Stimulated activated naive CD8-positive, alpha-beta T cell treated with anti-CD3 and anti-CD28 coated beads, Interleukin-15, Interleukin-2, amounts not matched to agents 100 ng/mL and 50 ng/mL, for 24 hours (primary cell): ENCODE results near the gene ANKS1B.

ENCODE experiments used
- H3K27ac Mint-ChIP-seq: one replicate; pipeline ENCODE4 v1.8.0; 2021; ENCODE audit warnings: mild to moderate bottlenecking, mixed read lengths
- H3K27me3 Mint-ChIP-seq: one replicate; pipeline ENCODE4 v1.8.0; 2021; ENCODE audit warnings: mixed read lengths
- H3K36me3 Mint-ChIP-seq: one replicate; pipeline ENCODE4 v1.8.0; 2021; ENCODE audit warnings: low read depth, mixed read lengths
- H3K4me1 Mint-ChIP-seq: one replicate; pipeline ENCODE4 v1.8.0; 2021; ENCODE audit warnings: low read depth, mixed read lengths
- H3K4me3 Mint-ChIP-seq: one replicate; pipeline ENCODE4 v1.8.0; 2021; ENCODE audit warnings: mild to moderate bottlenecking, mixed read lengths
- H3K9me3 Mint-ChIP-seq: one replicate; pipeline ENCODE4 v1.8.0; 2021; ENCODE audit warnings: mixed read lengths

The ANKS1B gene

DNA sequence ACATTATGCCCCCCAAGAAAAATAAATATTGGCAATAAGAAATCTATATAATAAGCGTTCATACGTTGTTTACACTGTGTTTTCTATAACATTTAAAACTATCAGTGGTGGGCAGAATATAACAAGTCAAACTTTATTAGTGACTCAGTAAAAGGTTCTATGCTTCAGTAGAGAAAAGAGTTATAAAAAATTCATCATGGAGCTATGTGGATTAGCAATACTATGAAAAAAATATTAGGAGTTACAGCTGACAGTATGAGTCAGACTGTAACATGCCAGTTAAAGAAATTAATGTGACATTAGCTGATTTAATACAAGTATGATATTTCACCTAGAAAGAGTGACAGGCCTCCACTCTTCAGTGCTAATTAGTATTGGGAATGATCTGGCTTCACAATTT is 462.3 kb downstream of the ANKS1B start:
- peaks cover 8% of the 10 kb centered on the region for H3K9me3 Mint-ChIP-seq
- H3K27me3 Mint-ChIP-seq = no peaks in the 10 kb centered on the region
- H3K36me3 Mint-ChIP-seq = no peaks in the 10 kb centered on the region
- H3K4me1 Mint-ChIP-seq = no peaks in the 10 kb centered on the region
- no peak overlapping the region for H3K27ac Mint-ChIP-seq
- no peak overlapping the region for H3K4me3 Mint-ChIP-seq

DNA sequence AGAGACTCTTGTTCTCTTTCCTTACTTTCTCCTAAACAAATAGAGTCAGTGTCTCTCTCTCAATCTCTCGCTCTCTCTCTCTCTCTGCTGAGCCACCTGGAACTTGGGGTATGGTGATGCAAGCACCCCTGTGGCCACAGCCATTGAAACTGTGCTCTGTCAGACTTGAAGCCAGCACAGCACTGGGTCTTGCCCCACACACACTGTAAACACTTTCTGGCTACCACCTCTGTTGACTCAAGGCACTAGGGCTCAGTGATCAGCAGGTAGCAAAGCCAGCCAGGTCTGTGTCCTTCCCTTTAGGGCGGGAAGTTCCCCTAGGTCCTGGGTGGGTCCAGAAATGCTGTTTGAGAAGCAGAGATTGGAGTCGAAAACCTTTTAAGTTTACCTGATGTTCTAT is 463.1 kb downstream of the ANKS1B start:
- Mint-ChIP-seq H3K27ac (no peak overlapping the region), H3K4me1 (no peaks in the 10 kb centered on the region), H3K27me3 (no peaks in the 10 kb centered on the region), H3K9me3 (peaks cover 8% of the 10 kb centered on the region), H3K4me3 (no peak overlapping the region), H3K36me3 (no peaks in the 10 kb centered on the region)

DNA sequence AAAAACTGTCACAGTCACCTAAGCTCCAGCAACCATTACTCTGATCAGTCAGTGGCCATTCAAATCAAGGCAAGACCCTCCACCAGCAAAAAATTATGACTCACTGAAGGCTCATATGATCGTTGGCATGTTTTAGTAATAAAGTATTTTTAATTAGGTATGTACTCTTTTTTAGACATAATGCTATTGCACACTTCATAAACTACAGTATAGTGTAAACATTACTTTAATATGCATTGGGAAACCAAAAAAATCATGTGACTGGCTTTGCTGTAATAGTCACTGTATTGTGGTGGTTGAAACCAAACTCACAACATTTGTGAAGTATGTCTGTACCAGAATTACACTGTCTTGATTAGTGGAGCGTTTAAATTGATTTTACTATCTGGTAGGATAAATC is 471.7 kb downstream of the ANKS1B start:
- H3K36me3 Mint-ChIP-seq = no peaks in the 10 kb centered on the region
- no peak overlapping the region for H3K27ac Mint-ChIP-seq
- H3K4me1 Mint-ChIP-seq = no peaks in the 10 kb centered on the region
- H3K4me3 Mint-ChIP-seq = no peak overlapping the region
- no peaks in the 10 kb centered on the region for H3K27me3 Mint-ChIP-seq
- H3K9me3 Mint-ChIP-seq = peaks cover 20% of the 10 kb centered on the region

DNA sequence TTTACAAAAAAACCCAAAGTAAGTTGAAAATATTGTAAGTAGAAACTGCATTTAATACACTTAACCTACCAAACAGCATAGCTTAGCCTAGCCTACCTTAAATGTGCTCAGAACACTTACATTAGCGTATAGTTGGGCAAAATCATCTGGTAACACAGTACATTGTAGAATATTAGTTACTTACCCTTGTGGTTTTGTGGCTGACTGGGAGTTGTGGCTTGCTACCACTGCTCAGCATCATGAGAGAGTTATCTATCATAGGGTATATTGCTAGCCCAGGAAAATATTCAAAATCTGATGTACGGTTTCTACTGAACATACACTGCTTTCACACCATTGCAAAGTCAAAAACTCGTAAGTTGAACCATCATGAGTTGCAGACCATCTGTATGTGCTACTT is 478.9 kb downstream of the ANKS1B start:
- Mint-ChIP-seq H3K27ac (no peak overlapping the region), H3K27me3 (no peaks in the 10 kb centered on the region)

DNA sequence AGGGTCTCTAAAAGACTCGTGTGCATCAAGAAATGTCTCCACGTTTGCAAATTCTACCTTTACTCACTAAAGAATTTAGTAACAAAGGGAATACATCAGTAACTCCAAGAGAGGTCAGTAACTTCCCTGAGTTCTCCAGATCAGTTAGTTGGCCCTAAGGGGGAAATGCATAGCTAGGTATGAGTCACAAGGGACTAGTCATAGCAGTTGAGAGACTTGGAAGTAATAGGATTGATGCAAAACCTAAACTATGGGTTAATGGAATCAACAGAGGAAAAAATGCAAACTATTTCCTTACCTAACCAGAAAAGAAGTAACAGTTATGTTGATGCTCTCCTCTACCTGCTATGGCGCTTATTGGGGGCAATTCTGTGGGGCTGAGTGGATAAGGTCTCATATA is 486.0 kb downstream of the ANKS1B start:
- H3K4me1 Mint-ChIP-seq = no peaks in the 10 kb centered on the region
- H3K4me3 Mint-ChIP-seq = no peak overlapping the region
- no peaks in the 10 kb centered on the region for H3K27me3 Mint-ChIP-seq
- H3K36me3 Mint-ChIP-seq = no peaks in the 10 kb centered on the region
- H3K9me3 Mint-ChIP-seq = peaks cover 22% of the 10 kb centered on the region
- no peak overlapping the region for H3K27ac Mint-ChIP-seq

More for the DNA sequence above, 478.9 kb downstream of the ANKS1B start:
- Mint-ChIP-seq H3K4me1 (no peaks in the 10 kb centered on the region), H3K9me3 (peaks cover 9% of the 10 kb centered on the region), H3K4me3 (no peak overlapping the region), H3K36me3 (no peaks in the 10 kb centered on the region)

DNA sequence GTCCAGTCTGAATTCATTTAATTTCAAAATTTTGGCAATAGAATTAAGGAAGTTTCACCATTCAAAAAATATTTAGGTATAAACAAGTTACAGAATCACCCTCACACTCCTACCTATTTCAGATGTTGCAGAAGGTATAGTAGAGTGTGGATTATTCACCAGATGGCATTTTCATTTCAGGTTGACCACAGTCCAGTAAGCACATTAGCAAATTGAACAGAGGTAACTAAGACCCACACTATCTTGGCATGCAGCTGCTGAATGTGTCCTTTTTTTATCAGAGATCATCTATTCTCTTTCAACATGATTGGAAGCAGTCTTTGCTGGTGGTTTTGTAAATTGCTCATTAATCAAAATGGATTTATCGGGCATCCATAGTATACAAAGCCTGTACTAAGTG is 488.9 kb downstream of the ANKS1B start:
- peaks cover 16% of the 10 kb centered on the region for H3K9me3 Mint-ChIP-seq
- no peak overlapping the region for H3K27ac Mint-ChIP-seq
- H3K27me3 Mint-ChIP-seq = no peaks in the 10 kb centered on the region
- H3K4me3 Mint-ChIP-seq = no peak overlapping the region
- H3K36me3 Mint-ChIP-seq = no peaks in the 10 kb centered on the region
- no peaks in the 10 kb centered on the region for H3K4me1 Mint-ChIP-seq

DNA sequence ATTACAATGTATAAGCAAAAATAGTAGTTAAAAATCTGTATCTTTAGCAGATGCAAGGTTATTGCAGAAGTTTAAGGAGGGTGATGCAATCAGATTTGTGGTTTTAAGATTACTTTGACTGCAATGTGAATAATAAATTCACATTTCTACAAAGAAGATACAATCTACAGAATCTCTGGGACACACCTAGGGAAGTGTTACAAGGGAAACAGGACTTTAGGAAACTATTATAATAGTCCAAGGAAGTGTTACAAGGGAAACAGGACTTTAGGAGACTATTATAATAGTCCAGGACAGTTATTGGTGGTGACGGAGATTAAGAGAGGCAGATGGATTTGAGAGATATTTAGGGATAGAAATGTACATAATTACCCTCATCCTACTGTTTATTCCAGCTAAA is 491.5 kb downstream of the ANKS1B start:
- Mint-ChIP-seq H3K27ac (no peak overlapping the region), H3K4me1 (no peaks in the 10 kb centered on the region), H3K4me3 (no peak overlapping the region), H3K9me3 (peaks cover 9% of the 10 kb centered on the region), H3K27me3 (no peaks in the 10 kb centered on the region), H3K36me3 (no peaks in the 10 kb centered on the region)

DNA sequence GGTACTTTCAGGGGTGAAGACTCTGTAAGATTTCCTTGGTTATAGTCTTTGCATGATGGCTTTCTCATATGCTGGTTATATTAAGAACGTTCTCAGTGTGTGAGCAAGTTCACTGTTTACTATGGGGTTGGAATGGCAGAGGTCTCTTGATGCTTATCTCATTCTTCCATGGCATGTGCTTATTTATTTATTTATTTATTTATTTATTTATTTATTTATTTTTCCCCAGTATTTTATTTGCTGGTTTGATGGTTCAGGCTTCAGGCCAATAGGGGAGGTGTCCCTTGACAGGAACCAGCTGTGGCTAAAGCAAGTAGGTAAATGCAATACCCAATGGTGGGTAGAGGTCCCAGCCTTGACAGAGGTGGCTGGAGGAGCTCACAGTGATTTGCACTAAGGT is 498.5 kb downstream of the ANKS1B start:
- Mint-ChIP-seq H3K4me3 (no peak overlapping the region), H3K9me3 (peaks cover 22% of the 10 kb centered on the region), H3K27ac (no peak overlapping the region), H3K27me3 (no peaks in the 10 kb centered on the region), H3K4me1 (no peaks in the 10 kb centered on the region), H3K36me3 (no peaks in the 10 kb centered on the region)

DNA sequence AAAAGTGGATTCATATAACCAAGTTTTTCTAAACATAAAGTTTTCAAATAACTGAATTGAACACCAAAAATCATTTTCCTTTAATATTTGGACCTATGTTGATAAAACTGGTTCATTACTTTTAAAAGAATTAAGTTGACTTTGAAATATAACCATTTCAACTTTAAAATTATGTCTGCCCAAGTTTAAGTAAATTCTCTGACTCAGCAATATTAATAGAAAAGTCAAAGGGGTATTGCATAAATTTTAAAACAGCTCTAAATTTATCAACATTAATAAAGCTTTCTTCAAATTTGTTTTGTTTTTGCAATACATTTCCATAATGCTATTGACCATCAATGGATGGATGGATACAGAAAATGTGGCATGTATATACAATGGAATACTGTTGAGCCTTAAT is 505.6 kb downstream of the ANKS1B start:
- peaks cover 9% of the 10 kb centered on the region for H3K9me3 Mint-ChIP-seq
- no peaks in the 10 kb centered on the region for H3K4me1 Mint-ChIP-seq

DNA sequence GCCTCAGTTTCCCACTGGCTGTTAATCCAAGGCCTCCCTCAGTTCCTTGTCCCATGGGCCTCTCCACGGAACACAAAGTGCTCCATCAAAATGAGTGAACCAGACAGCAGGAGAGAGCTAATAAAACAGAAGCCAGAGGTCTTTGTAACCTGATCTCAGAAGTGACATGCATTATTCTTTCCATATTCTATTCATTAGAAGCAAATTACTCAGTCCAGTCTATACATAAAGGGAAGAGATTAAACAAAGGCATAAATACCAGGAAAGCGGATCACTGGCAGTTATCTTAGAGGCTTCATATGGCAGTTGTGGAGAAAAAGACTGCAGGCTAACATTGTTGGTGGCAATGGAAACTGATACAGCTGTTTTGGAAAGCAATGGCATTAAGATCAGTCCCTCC is 507.8 kb downstream of the ANKS1B start:
- no peaks in the 10 kb centered on the region for H3K27me3 Mint-ChIP-seq
- no peaks in the 10 kb centered on the region for H3K36me3 Mint-ChIP-seq
- peaks cover 5% of the 10 kb centered on the region for H3K9me3 Mint-ChIP-seq
- no peak overlapping the region for H3K27ac Mint-ChIP-seq
- no peaks in the 10 kb centered on the region for H3K4me1 Mint-ChIP-seq
- H3K4me3 Mint-ChIP-seq = no peak overlapping the region

More for the DNA sequence above, 505.6 kb downstream of the ANKS1B start:
- no peak overlapping the region for H3K27ac Mint-ChIP-seq
- H3K27me3 Mint-ChIP-seq = no peaks in the 10 kb centered on the region
- no peak overlapping the region for H3K4me3 Mint-ChIP-seq
- H3K36me3 Mint-ChIP-seq = no peaks in the 10 kb centered on the region

DNA sequence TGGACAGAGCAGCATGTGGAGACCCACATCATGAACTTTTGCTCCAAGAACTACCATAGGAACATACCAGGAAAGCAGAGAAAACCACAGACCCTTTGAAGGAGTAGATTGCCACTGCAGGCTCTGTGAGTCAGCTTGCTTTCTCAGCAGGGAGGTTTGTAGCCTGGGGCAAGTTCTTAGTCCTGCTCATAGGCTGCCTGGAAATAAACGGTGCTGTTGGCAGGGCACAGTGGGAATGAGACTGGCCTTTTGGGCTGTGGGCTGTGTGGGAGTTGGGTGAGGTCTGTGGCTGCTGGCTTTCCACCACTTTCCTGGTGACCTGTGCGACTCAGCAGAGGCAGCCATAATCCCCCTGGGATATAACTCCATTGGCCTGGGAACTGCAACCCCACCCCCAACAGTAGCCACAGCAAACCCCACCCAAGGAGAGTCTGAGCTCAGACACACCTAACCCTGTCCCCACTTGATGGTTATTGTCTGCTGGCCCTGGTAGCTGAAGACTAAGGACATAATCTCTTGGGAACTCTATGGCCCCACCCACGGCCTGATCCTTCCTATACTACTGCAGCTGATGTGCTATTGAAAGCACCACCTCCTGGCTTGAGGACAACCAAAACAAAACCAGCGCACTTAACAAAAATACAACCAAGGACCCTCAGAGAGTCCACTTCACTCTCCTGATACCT is 529.2 kb downstream of the ANKS1B start:
- Mint-ChIP-seq H3K36me3 (no peaks in the 10 kb centered on the region), H3K27me3 (no peaks in the 10 kb centered on the region), H3K4me1 (no peaks in the 10 kb centered on the region), H3K4me3 (no peak overlapping the region), H3K9me3 (peaks cover 17% of the 10 kb centered on the region), H3K27ac (no peak overlapping the region)

DNA sequence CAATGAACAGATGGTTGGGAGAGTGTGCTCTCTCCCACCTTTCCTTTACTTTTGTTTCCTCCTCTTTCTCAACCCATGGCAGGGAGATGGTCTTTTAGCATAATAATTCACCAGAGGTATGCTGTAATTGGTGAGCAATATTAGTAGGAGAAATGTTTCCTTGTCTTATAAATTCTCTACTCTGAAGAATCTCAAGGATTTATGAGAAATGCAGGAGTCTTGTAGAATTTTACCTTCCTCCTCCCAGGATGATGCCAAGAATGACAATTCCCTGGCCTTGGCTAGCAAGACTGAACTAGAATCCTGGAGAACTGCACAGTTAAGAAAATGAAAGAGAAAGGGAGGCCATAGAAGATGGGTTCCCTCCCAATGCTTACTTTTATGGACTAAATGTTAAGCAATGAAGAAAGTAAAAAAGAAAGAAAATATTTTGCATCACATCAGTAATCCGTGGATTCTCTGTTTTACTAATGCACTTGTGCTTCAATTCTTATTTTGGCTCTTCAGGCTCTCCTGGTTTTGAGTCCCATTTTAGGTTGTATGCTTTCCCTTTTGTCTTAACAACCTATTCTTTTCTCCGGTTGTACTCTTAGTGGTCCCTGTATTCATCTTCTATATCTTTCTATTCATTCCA is 530.1 kb downstream of the ANKS1B start:
- H3K27ac Mint-ChIP-seq = no peak overlapping the region
- H3K36me3 Mint-ChIP-seq = no peaks in the 10 kb centered on the region
- peaks cover 12% of the 10 kb centered on the region for H3K9me3 Mint-ChIP-seq
- no peak overlapping the region for H3K4me3 Mint-ChIP-seq
- H3K27me3 Mint-ChIP-seq = no peaks in the 10 kb centered on the region
- no peaks in the 10 kb centered on the region for H3K4me1 Mint-ChIP-seq

DNA sequence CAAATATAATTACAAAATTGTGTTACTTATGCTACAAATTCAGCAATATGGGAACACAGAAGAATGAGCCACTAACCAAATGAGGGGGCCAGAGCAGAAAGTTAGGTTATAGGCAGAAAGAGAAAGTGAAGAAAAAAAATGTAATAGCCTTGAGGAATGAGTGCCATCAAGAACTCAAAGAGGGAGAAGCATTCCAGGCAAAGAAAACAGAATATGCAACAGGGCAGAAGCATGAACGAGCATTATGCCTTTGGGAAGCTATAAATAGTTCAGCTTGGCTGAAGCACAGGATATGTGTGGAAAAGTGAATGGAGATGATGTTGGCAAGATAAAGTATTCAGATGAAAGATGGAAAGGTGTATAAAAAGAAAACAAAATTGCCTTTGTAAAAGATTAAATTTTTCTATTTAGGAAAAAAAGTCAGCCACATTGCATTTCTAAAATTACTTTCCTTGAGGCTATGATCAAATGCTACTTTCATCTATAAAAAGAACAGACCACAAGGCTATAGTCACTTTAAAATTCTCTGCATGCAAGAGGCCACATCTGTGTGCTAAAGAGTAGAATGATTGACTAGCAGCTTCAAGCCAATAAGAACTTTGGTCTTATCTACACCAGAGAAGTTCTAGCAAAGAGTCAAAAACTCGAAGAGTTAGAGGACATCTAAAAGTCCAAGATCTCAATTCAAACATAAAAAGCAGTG is 530.7 kb downstream of the ANKS1B start:
- Mint-ChIP-seq H3K4me3 (no peak overlapping the region), H3K36me3 (no peaks in the 10 kb centered on the region), H3K27ac (no peak overlapping the region), H3K27me3 (no peaks in the 10 kb centered on the region), H3K9me3 (peaks cover 12% of the 10 kb centered on the region), H3K4me1 (no peaks in the 10 kb centered on the region)

DNA sequence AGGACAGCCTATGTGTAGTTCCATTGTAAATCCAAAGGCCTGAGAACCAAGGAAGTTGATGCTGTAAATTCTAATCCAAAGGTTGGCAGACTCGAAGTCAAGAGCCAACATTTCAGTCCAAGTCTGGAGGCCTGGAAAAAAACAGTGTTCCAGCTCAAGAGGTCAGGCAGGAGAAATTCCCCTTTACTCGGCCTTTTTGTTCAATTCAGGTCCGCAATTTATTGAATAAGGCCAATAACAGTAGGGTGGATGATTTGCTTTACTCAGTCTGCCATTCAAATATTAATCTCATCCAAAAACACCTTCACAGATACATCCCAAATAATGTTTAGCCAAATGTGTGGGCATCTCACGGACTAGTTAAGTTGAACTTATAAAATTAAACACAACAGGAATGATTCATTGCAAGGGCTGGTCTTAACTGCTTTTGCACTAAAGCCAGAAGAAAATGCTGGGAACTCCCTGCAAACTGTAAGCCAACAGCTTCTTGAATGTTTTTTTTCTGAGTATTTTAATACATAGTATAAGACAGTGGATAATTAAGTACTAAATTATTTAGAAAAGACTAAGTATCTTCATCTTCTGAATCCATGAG is 534.6 kb downstream of the ANKS1B start:
- no peak overlapping the region for H3K27ac Mint-ChIP-seq
- no peak overlapping the region for H3K4me3 Mint-ChIP-seq
- no peaks in the 10 kb centered on the region for H3K27me3 Mint-ChIP-seq
- H3K4me1 Mint-ChIP-seq = no peaks in the 10 kb centered on the region
- peaks cover 3% of the 10 kb centered on the region for H3K9me3 Mint-ChIP-seq
- H3K36me3 Mint-ChIP-seq = no peaks in the 10 kb centered on the region

DNA sequence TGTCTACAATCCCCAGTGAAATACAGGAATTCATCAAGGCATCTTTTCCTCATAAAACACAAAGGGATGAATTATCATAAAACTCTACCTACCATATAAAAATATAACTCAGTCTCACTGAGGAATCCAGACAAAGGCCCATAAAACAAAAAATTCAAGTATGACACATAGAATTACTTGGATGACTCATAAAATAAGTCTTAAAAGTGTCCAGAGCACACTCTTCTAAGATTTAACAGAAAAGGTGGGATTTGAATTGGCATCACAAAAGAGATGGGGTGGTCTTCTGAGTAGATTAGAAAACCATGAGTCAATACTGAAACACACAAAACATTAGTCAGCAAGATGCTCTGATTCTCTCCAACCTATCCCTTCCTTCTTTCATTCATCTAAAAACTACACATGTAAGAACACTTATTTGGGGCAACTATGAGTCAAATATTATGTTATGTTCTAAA is 539.8 kb downstream of the ANKS1B start:
- H3K4me3 Mint-ChIP-seq = no peak overlapping the region
- H3K4me1 Mint-ChIP-seq = no peaks in the 10 kb centered on the region
- no peaks in the 10 kb centered on the region for H3K27me3 Mint-ChIP-seq
- H3K27ac Mint-ChIP-seq = no peak overlapping the region
- H3K9me3 Mint-ChIP-seq = peaks cover 15% of the 10 kb centered on the region
- H3K36me3 Mint-ChIP-seq = no peaks in the 10 kb centered on the region
